HCT116 (cell line): Measurements from ENCODE around the gene GXYLT2. TPM values are rescaled to one million over a fixed set of nuclear protein-coding genes. Genes with fewer than 3 reads are reported as not detected.

Experiments
- ATAC-seq: fragments of 200-7000 bp; cut with Tn5 transposase; 2 replicates; pipeline ENCODE4 v1.9.1; 2020; ENCODE audit warnings: mild to moderate bottlenecking, moderate library complexity
- BruUV-seq: library from RNA; stranded (reverse); fragments of 400-500 nt; replicated peaks from 2 replicates; lab custom pipeline; 2021; lab: Mats Ljungman, UMichigan
- CTCF ChIA-PET: fragments of 300-600 bp; sonication (Branson Sonifier 250); formaldehyde crosslinking; loops from one replicate; lab custom pipeline; 2021; ENCODE audit warnings: antibody characterized with exemption; lab: Charles Lee
- POLR2A ChIA-PET: fragments of 300-600, 350-600 bp; sonication (Branson Sonifier 250); formaldehyde crosslinking; loops from one replicate; lab custom pipeline; 2021; ENCODE audit warnings: antibody characterized with exemption; lab: Charles Lee
- RAD21 ChIA-PET, 2 experiments: fragments of 300-600 bp; sonication (Branson Sonifier 250); formaldehyde crosslinking; loops; one replicate each; lab custom pipeline; 2023; ENCODE audit warnings: low total read pairs in 2 of 2; ENCODE audit not compliant: uncharacterized antibody in 2 of 2, unreplicated experiment in 2 of 2, low non-redundant PET in 1 of 2; lab: Charles Lee
- DNase-seq: peaks from one replicate; pipeline ENCODE4 v3.0.0-alpha.2; 2010; ENCODE audit warnings: low read depth, low spot score
- H2AFZ ChIP-seq: fragments of 200-600 bp; shearing (Covaris generic), sonication (generic); 2 replicates; pipeline ENCODE4 v1.6.1; 2017; ENCODE audit warnings: low read depth, mixed run types, mixed read lengths, antibody characterized with exemption, low read length; ENCODE audit not compliant: poor library complexity, severe bottlenecking
- H3K27ac ChIP-seq: 2 replicates; pipeline ENCODE4 v1.5.1; 2012; ENCODE audit warnings: low read depth, low read length
- H3K27me3 ChIP-seq: fragments of 200-600 bp; sonication (generic); 2 replicates; pipeline ENCODE4 v1.6.1; 2016; ENCODE audit warnings: mixed run types, low read length, mixed read lengths; ENCODE audit not compliant: insufficient read depth
- H3K36me3 ChIP-seq, 2 experiments: fragments of 200-500 bp in 1 of 2; fragments of 200-600 bp in 1 of 2; sonication (Bioruptor generic) in 1 of 2; sonication (generic) in 1 of 2; 2 replicates each; pipeline versions ENCODE4 v1.5.1 to v1.6.1; 2014 to 2016; ENCODE audit warnings: low read length in 2 of 2, inconsistent platforms in 1 of 2, mixed read lengths in 1 of 2, mixed run types in 1 of 2; ENCODE audit not compliant: insufficient read depth in 2 of 2, control insufficient read depth in 1 of 2
- H3K4me1 ChIP-seq, 2 experiments: fragments of 200-600 bp in 1 of 2; sonication (generic) in 1 of 2; 2 replicates each; pipeline versions ENCODE4 v1.5.1 to v1.6.1; 2012 to 2017; ENCODE audit warnings: low read length in 2 of 2, inconsistent platforms in 1 of 2, mild to moderate bottlenecking in 1 of 2, mixed read lengths in 1 of 2, mixed run types in 1 of 2, moderate library complexity in 1 of 2; ENCODE audit not compliant: insufficient read depth in 2 of 2, control insufficient read depth in 1 of 2
- H3K4me2 ChIP-seq: fragments of 200-600 bp; sonication (generic); 2 replicates; pipeline ENCODE4 v1.6.1; 2017; ENCODE audit warnings: mixed run types, low read length, mixed read lengths
- H3K4me3 ChIP-seq, 2 experiments: fragments of 200-600 bp in 1 of 2; sonication (generic) in 1 of 2; replicated peaks in 1 of 2; 2 replicates each; pipeline ENCODE4 v1.5.1; 2011 to 2016; ENCODE audit warnings: low read length in 2 of 2, control low read depth in 1 of 2, low read depth in 1 of 2, mild to moderate bottlenecking in 1 of 2, mixed read lengths in 1 of 2, mixed run types in 1 of 2
- H3K79me2 ChIP-seq: fragments of 200-600 bp; sonication (generic); 2 replicates; pipeline ENCODE4 v1.6.1; 2017; ENCODE audit warnings: mild to moderate bottlenecking, mixed run types, low read length, moderate library complexity, mixed read lengths; ENCODE audit not compliant: insufficient read depth
- H3K9ac ChIP-seq: fragments of 200-600 bp; sonication (generic); 2 replicates; pipeline ENCODE4 v1.6.1; 2016; ENCODE audit warnings: low read length, mixed read lengths
- H3K9me2 ChIP-seq: fragments of 200-600 bp; sonication (generic), shearing (Covaris generic); 2 replicates; pipeline ENCODE4 v1.6.1; 2017; ENCODE audit warnings: mixed run types, mild to moderate bottlenecking, moderate library complexity; ENCODE audit not compliant: insufficient read depth
- H3K9me3 ChIP-seq, 2 experiments: fragments of 200-500 bp in 1 of 2; fragments of 200-600 bp in 1 of 2; sonication (Bioruptor generic) in 1 of 2; sonication (generic) in 1 of 2; 2 replicates each; pipeline ENCODE4 v1.6.1; 2014 to 2017; ENCODE audit warnings: low read length in 2 of 2, mixed read lengths in 2 of 2, inconsistent platforms in 1 of 2, low read depth in 1 of 2, mild to moderate bottlenecking in 1 of 2, mixed run types in 1 of 2, moderate library complexity in 1 of 2; ENCODE audit not compliant: control insufficient read depth in 1 of 2, insufficient read depth in 1 of 2
- H4K20me1 ChIP-seq: fragments of 200-600 bp; sonication (generic), shearing (Covaris generic); 2 replicates; pipeline ENCODE4 v1.6.1; 2017; ENCODE audit warnings: mixed run types, mild to moderate bottlenecking, moderate library complexity; ENCODE audit not compliant: insufficient read depth
- ATF3 ChIP-seq: IDR thresholded peaks from 2 replicates; pipeline ENCODE4 v1.6.1; 2012
- CBX3 ChIP-seq: IDR thresholded peaks from 2 replicates; pipeline ENCODE4 v1.6.1; 2012; ENCODE audit warnings: low read depth
- ELF1 ChIP-seq: IDR thresholded peaks from 2 replicates; pipeline ENCODE4 v1.6.1; 2012; ENCODE audit warnings: low read depth, borderline replicate concordance
- EZH2 ChIP-seq: fragments of 200-600 bp; sonication (generic); IDR thresholded peaks from 2 replicates; pipeline ENCODE4 v1.6.1; 2017; ENCODE audit warnings: antibody characterized with exemption, mixed run types
- JUND ChIP-seq: IDR thresholded peaks from 2 replicates; pipeline ENCODE4 v1.6.1; 2012
- MAX ChIP-seq: IDR thresholded peaks from 2 replicates; pipeline ENCODE4 v1.6.1; 2012
- POLR2AphosphoS5 ChIP-seq: IDR thresholded peaks from 2 replicates; pipeline ENCODE4 v1.6.1; 2011; ENCODE audit warnings: mild to moderate bottlenecking, low read depth, low read length, moderate library complexity
- RAD21 ChIP-seq: IDR thresholded peaks from 2 replicates; pipeline ENCODE4 v1.6.1; 2012; ENCODE audit warnings: low read depth, mild to moderate bottlenecking
- REST ChIP-seq: IDR thresholded peaks from 2 replicates; pipeline ENCODE4 v1.6.1; 2012; ENCODE audit warnings: low read depth
- SIN3A ChIP-seq: IDR thresholded peaks from 2 replicates; pipeline ENCODE4 v1.6.1; 2012; ENCODE audit warnings: low read depth
- TCF7L2 ChIP-seq: IDR thresholded peaks from 2 replicates; pipeline ENCODE4 v1.7.0; 2011; ENCODE audit warnings: borderline replicate concordance, inconsistent platforms; ENCODE audit not compliant: insufficient read depth, insufficient read length; ENCODE audit errors: extremely low read depth
- YY1 ChIP-seq: IDR thresholded peaks from 2 replicates; pipeline ENCODE4 v1.6.1; 2011; ENCODE audit warnings: low read length, low read depth, moderate library complexity, mild to moderate bottlenecking; ENCODE audit not compliant: insufficient replicate concordance; ENCODE audit errors: extremely low read depth
- ZBTB33 ChIP-seq: IDR thresholded peaks from 2 replicates; pipeline ENCODE4 v1.6.1; 2011; ENCODE audit warnings: mild to moderate bottlenecking, low read length, moderate library complexity; ENCODE audit not compliant: insufficient replicate concordance; ENCODE audit errors: extremely low read depth
- ZFX ChIP-seq: fragments of 450-650 bp; IDR thresholded peaks from 2 replicates; pipeline ENCODE4 v1.6.1; 2017
- ZNF274 ChIP-seq: fragments of 200-500 bp; sonication (Bioruptor generic); IDR thresholded peaks from 2 replicates; pipeline ENCODE4 v1.6.1; 2014; ENCODE audit warnings: mild to moderate bottlenecking, low read depth, low read length, inconsistent platforms
- intact Hi-C: fragments of 100-400 bp; cut with micrococcal nuclease; formaldehyde crosslinking; loops from 2 replicates; pipeline ENCODE4 v1.10.0; 2022
- total RNA-seq: library from RNA; stranded (reverse); gene quantifications from one replicate; pipeline ENCODE4 v1.2.1, GENCODE V29; 2021; ENCODE audit not compliant: unreplicated experiment

GXYLT2 gene
- total RNA-seq, 1 experiment from 2014 or later = 5.6 TPM

- Histone ChIP-seq H3K9me2 (no peaks in the 10 kb centered on the region), H2AFZ (no peak overlapping the region), H3K9ac (no peak overlapping the region), H3K4me2 (no peak overlapping the region), H4K20me1 (no peaks in the 10 kb centered on the region), H3K9me3 (no peaks in the 10 kb centered on the region), H3K27me3 (no peaks in the 10 kb centered on the region), H3K36me3 (no peaks in the 10 kb centered on the region), H3K4me3 (no peak overlapping the region), H3K79me2 (no peaks in the 10 kb centered on the region), H3K27ac (no peak overlapping the region), H3K4me1 (no peaks in the 10 kb centered on the region; a peak in 2 of 4 replicates)
- ATAC-seq = no peak
- TF ChIP-seq ZBTB33 (no peak), JUND (no peak), CBX3 (no peak), REST (no peak), POLR2AphosphoS5 (no peak), RAD21 (no peak), MAX (no peak), ELF1 (no peak), TCF7L2 (no peak), SIN3A (no peak), ZNF274 (no peak), YY1 (no peak), ATF3 (no peak), EZH2 (no peak), ZFX (no peak)
- ChIA-PET RAD21 (no interaction called here), CTCF (no interaction called here), POLR2A (no interaction called here)
- BruUV-seq = no TSS peak
- intact Hi-C loops = no loop called here
- DNase-seq = no peak
Observed at GRCh38 chr3:72972706-72973030, 84.8 kb downstream of the GXYLT2 start.
